Measurements from ENCODE around the gene RBM20. TPM values are rescaled to one million over a fixed set of nuclear protein-coding genes. Genes with fewer than 3 reads are reported as not detected.

RBM20 gene
- total RNA-seq, 3 donors from 2014 or later: 0.48 to 3.1 (median 1.6) TPM

GRCh38 chr10:110711382-110711781 is 67.2 kb downstream of the RBM20 start:
- Histone ChIP-seq H3K9me3 (no peaks in the 10 kb centered on the region), H3K4me1 (no peaks in the 10 kb centered on the region), H3K4me3 (no peak overlapping the region), H3K27ac (no peak overlapping the region), H3K36me3 (no peaks in the 10 kb centered on the region), H3K27me3 (no peaks in the 10 kb centered on the region)
- TF ChIP-seq POLR2A (IDR thresholded peaks at IDR 0.05): no peak
- TF ChIP-seq CTCF (IDR thresholded peaks at IDR 0.05): no peak
- TF ChIP-seq POLR2AphosphoS5 (IDR thresholded peaks at IDR 0.05): no peak
- no peak for DNase-seq (ENCODE audit: low spot score in 2 of 2)
- intact Hi-C loops (cut with DNase I; ENCODE audit: low total_unique reads): no loop called here

- no peaks in the 10 kb centered on the region for H3K4me1 ChIP-seq
- no peak for DNase-seq (ENCODE audit: low spot score in 2 of 2)
- intact Hi-C loops (cut with DNase I; ENCODE audit: low total_unique reads): no loop called here
- TF ChIP-seq POLR2AphosphoS5 (IDR thresholded peaks at IDR 0.05): no peak
- TF ChIP-seq CTCF (IDR thresholded peaks at IDR 0.05): no peak
- TF ChIP-seq POLR2A (IDR thresholded peaks at IDR 0.05): no peak
- no peaks in the 10 kb centered on the region for H3K36me3 ChIP-seq
- H3K4me3 ChIP-seq: no peak overlapping the region
- H3K27me3 ChIP-seq: no peaks in the 10 kb centered on the region
- H3K27ac ChIP-seq: no peak overlapping the region
- no peaks in the 10 kb centered on the region for H3K9me3 ChIP-seq
Observed at GRCh38 chr10:110714356-110714755, 70.2 kb downstream of the RBM20 start.

- Histone ChIP-seq H3K4me3 (no peak overlapping the region), H3K9me3 (no peaks in the 10 kb centered on the region), H3K4me1 (no peaks in the 10 kb centered on the region), H3K27me3 (no peaks in the 10 kb centered on the region), H3K27ac (no peak overlapping the region), H3K36me3 (no peaks in the 10 kb centered on the region)
- intact Hi-C loops (cut with DNase I; ENCODE audit: low total_unique reads): no loop called here
- DNase-seq (ENCODE audit: low spot score in 2 of 2): no peak
- no peak for TF ChIP-seq CTCF (IDR thresholded peaks at IDR 0.05)
Observed at GRCh38 chr10:110717781-110718589, 73.8 kb downstream of the RBM20 start.

- H3K4me1 ChIP-seq: no peaks in the 10 kb centered on the region
- no peaks in the 10 kb centered on the region for H3K36me3 ChIP-seq
- H3K27me3 ChIP-seq: no peaks in the 10 kb centered on the region
- no peak for DNase-seq (ENCODE audit: low spot score in 2 of 2)
- H3K27ac ChIP-seq: no peak overlapping the region
- no peaks in the 10 kb centered on the region for H3K9me3 ChIP-seq
- no peak overlapping the region for H3K4me3 ChIP-seq
- TF ChIP-seq CTCF (IDR thresholded peaks at IDR 0.05) (no peak), POLR2A (IDR thresholded peaks at IDR 0.05) (no peak), POLR2AphosphoS5 (IDR thresholded peaks at IDR 0.05) (no peak)
- intact Hi-C loops (cut with DNase I; ENCODE audit: low total_unique reads): no loop called here
Observed at GRCh38 chr10:110721406-110722038, 77.4 kb downstream of the RBM20 start.

- Histone ChIP-seq H3K4me1 (no peaks in the 10 kb centered on the region), H3K9me3 (no peaks in the 10 kb centered on the region), H3K4me3 (no peak overlapping the region), H3K36me3 (no peaks in the 10 kb centered on the region), H3K27ac (no peak overlapping the region), H3K27me3 (no peaks in the 10 kb centered on the region)
- TF ChIP-seq POLR2AphosphoS5 (IDR thresholded peaks at IDR 0.05): no peak
- no peak for TF ChIP-seq CTCF (IDR thresholded peaks at IDR 0.05)
- no peak for TF ChIP-seq POLR2A (IDR thresholded peaks at IDR 0.05)
- DNase-seq (ENCODE audit: low spot score in 2 of 2): no peak
- intact Hi-C loops (cut with DNase I; ENCODE audit: low total_unique reads): no loop called here
Observed at GRCh38 chr10:110723224-110723891, 79.2 kb downstream of the RBM20 start.

Measured in breast epithelium (tissue), 4 donors.